Suprapubic skin (tissue), 4 donors: ENCODE data around the gene HLA-DQA2.

Experiments used
- POLR2A ChIP-seq, 2 donors: fragments of 450-650 bp; IDR thresholded peaks; one replicate each; pipeline ENCODE4 v1.6.1; 2017; ENCODE audit warnings: antibody characterized with exemption in 2 of 2, mild to moderate bottlenecking in 2 of 2, moderate library complexity in 2 of 2
- POLR2AphosphoS5 ChIP-seq, 3 donors: sonication (generic); formaldehyde crosslinking; IDR thresholded peaks; one replicate each; pipeline ENCODE4 v1.6.1; 2017; ENCODE audit warnings: antibody characterized with exemption in 3 of 3
- TF ChIP-seq, protein P1 (sequence below), 2 donors: fragments of 200-600 bp in 1 of 2; fragments of 450-650 bp in 1 of 2; sonication (generic) in 1 of 2; IDR thresholded peaks; one replicate each; pipeline ENCODE4 v1.5.1; 2016 to 2019; ENCODE audit warnings: antibody characterized with exemption in 2 of 2, mild to moderate bottlenecking in 1 of 2, moderate library complexity in 1 of 2

DNA sequence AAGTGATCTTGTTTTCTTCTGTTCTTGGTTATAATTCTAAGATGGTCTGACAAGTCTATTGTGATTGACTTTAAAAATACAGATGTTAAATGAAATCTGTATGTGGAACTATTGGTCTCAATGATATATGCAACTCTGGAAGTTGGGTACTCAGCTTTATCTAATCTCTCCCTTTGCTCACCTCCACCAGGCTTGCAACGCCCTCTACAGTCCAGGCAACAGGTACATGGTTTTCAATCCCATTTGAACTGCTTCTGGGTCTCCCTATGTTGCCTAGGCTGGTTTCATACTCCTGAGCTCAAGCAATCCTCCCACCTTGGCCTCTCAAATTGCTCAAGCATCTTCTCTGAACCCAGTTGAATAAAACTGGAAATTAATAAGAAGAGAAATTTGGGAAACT, 49.2 kb upstream of the HLA-DQA2 start:
- no peak for TF ChIP-seq POLR2A (IDR thresholded peaks at IDR 0.05)
- TF ChIP-seq, protein P1, sequence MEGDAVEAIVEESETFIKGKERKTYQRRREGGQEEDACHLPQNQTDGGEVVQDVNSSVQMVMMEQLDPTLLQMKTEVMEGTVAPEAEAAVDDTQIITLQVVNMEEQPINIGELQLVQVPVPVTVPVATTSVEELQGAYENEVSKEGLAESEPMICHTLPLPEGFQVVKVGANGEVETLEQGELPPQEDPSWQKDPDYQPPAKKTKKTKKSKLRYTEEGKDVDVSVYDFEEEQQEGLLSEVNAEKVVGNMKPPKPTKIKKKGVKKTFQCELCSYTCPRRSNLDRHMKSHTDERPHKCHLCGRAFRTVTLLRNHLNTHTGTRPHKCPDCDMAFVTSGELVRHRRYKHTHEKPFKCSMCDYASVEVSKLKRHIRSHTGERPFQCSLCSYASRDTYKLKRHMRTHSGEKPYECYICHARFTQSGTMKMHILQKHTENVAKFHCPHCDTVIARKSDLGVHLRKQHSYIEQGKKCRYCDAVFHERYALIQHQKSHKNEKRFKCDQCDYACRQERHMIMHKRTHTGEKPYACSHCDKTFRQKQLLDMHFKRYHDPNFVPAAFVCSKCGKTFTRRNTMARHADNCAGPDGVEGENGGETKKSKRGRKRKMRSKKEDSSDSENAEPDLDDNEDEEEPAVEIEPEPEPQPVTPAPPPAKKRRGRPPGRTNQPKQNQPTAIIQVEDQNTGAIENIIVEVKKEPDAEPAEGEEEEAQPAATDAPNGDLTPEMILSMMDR (IDR thresholded peaks at IDR 0.05): peak in 1 of 2 donors; percentile 30
- TF ChIP-seq POLR2AphosphoS5 (IDR thresholded peaks at IDR 0.05): no peak
